ENCODE data around the gene SLC16A8. TPM values are rescaled to one million over a fixed set of nuclear protein-coding genes. Genes with fewer than 3 reads are reported as not detected.
"Not testable (repeated sequence)": the region's sequence is repeated elsewhere in the genome, so short reads cannot be mapped to it uniquely, and the experiment has no call there.

SLC16A8 gene
- total RNA-seq, 1 experiment from 2014 or later: not detected

DNA sequence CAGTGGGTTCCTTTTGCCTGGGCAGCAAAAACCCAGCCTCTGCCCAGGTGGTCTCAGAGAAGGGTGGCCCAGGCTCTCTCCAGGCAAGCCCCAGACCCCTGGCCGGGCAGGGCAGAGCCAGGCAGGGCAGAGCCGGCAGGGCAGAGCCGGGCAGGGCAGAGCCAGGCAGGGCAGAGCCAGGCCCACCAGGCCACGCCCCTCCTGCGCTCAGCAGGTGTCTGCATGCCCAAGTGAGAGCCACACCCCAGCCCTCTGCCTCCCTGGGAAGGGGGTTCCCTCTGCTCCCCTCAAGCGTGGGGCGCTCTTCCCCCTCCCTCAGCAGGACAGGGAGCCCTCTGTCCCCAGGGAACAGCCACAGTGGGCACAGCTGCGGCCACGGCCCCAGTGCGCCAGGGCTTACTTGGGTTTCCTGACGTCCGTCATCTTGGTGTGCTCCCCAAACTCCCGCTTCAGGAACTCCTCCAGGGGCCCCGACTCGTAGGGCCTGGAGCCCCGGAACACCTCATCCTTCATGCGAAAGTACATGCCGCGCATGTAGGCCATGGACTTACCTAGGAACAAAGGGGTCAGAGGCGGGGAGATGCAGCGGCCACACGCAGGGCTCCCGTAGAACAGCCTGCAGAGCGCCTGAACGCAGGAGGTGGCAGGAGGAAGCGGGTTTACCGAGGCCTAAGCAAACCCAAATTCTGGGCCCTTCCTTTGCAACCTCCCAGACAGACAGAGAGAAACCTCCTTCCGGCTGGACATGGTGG, 36.6 kb upstream of the SLC16A8 start:
- no peaks in the 10 kb centered on the region for H3K27me3 ChIP-seq (ENCODE audit: control insufficient read depth, insufficient read depth, low read length)
- no peaks in the 10 kb centered on the region; the same call in 1 of the 2 replicates for H3K36me3 ChIP-seq (replicated peaks; ENCODE audit: control insufficient read depth, insufficient read depth, low read length)
- DNase-seq: peak; percentile 83
- no peak overlapping the region for H3K4me3 ChIP-seq (ENCODE audit: insufficient read depth, low read depth, low read length)

DNA sequence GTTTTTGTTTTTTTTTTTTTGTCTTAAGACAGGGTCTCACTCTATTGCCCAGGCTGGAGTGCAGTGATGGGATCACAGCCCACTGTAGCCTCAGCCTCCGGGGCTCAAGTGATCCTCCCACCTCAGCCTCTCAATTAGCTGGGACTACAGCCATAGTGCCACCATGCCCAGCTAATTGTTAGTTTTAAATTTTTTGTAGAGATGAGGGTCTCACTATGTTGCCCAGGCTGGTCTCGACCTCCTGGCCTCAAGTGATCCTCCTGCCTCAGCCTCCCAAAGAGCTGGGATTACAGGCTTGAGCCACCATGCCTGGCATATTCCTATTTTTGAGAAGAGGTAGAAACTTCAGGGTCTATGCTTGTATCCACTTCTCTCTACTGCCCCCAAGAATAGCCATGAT, 34.8 kb upstream of the SLC16A8 start:
- not testable (repeated sequence) for H3K27me3 ChIP-seq (ENCODE audit: control insufficient read depth, insufficient read depth, low read length); H3K4me3 ChIP-seq (ENCODE audit: insufficient read depth, low read depth, low read length); H3K36me3 ChIP-seq (replicated peaks; ENCODE audit: control insufficient read depth, insufficient read depth, low read length); DNase-seq

DNA sequence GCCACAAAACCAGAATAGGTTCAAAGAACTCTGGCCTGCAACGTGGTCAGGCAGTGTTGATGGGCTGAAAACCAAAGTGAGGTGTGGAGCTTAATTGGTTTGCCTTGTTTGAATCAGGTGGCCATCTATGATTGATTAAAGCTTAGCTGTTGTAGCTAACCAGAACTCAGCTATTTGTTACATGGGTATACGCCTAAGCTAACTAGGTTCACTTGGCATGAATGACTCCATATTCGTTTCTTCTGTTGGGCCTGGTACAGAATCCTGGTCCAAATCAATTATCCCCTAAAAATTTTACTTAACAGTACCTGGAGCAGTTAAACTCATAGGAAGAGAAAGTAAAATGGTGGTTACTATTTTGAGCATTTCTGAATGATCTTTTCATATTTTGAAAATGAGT, 34.2 kb upstream of the SLC16A8 start:
- no peak for DNase-seq
- H3K4me3 ChIP-seq (ENCODE audit: insufficient read depth, low read depth, low read length): no peak overlapping the region
- no peaks in the 10 kb centered on the region for H3K27me3 ChIP-seq (ENCODE audit: control insufficient read depth, insufficient read depth, low read length)

DNA sequence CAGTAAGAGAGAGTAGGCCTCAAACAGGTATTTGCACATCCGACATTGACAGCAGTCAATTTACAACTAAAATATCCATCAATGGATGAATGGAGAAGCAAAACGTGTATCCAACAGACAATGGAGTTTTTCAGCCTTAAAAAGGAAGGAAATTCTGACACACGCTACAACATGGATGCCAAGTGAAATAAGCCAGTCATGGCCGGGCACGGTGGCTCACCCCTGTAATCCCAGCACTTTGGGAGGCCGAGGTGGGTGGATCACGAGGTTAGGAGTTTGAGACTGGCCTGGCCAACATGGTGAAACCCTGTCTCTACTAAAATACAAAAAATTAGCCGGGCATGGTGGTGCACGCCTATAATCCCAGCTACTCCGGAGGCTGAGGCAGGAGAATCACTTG, 33.6 kb upstream of the SLC16A8 start:
- not testable (repeated sequence) for H3K27me3 ChIP-seq (ENCODE audit: control insufficient read depth, insufficient read depth, low read length); H3K36me3 ChIP-seq (replicated peaks; ENCODE audit: control insufficient read depth, insufficient read depth, low read length); H3K4me3 ChIP-seq (ENCODE audit: insufficient read depth, low read depth, low read length); DNase-seq

More for the DNA sequence above, 34.2 kb upstream of the SLC16A8 start:
- H3K36me3 ChIP-seq (replicated peaks; ENCODE audit: control insufficient read depth, insufficient read depth, low read length): no peaks in the 10 kb centered on the region; the same call in 1 of the 2 replicates

DNA sequence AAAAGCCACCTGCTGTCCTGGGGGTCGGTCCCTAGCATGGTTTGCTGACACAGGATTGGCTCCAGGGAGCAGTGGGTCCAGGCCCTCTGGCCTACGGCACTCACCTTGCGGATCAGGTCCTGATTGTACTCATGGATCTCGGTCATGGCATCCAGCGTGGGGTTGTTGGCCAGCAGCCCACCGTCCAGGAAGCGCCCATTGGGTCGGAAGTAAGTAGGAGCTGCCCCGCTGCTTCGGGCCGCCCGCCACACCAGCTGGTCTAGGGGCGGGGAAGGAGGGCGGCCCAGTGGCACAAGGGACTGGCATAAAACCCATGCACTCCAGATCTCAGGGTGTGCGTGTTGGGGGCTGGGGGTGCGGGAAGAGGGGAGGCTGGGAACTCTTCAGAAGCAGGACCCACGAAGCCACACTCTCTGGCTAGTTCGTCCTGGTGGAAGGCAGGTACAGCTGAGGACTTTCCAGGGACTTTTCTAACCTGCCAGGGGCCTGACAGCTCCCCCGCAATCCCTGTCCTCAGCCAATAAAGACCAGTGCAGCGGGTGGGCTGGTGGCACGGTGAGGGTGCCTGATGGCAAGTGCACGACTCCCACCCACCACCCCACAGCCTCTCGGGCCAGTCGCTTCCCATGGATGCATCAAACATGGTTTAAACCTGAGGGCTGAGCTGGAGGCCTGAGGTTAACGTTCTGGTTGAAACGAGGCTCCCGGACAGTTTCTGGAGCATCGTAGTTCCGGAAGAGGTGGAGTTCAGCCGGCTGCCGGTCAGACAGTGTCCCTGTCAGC, 31.6 kb upstream of the SLC16A8 start:
- peak; percentile 50 for DNase-seq
- no peak overlapping the region for H3K4me3 ChIP-seq (ENCODE audit: insufficient read depth, low read depth, low read length)
- no peaks in the 10 kb centered on the region; the same call in 1 of the 2 replicates for H3K36me3 ChIP-seq (replicated peaks; ENCODE audit: control insufficient read depth, insufficient read depth, low read length)
- no peaks in the 10 kb centered on the region for H3K27me3 ChIP-seq (ENCODE audit: control insufficient read depth, insufficient read depth, low read length)

DNA sequence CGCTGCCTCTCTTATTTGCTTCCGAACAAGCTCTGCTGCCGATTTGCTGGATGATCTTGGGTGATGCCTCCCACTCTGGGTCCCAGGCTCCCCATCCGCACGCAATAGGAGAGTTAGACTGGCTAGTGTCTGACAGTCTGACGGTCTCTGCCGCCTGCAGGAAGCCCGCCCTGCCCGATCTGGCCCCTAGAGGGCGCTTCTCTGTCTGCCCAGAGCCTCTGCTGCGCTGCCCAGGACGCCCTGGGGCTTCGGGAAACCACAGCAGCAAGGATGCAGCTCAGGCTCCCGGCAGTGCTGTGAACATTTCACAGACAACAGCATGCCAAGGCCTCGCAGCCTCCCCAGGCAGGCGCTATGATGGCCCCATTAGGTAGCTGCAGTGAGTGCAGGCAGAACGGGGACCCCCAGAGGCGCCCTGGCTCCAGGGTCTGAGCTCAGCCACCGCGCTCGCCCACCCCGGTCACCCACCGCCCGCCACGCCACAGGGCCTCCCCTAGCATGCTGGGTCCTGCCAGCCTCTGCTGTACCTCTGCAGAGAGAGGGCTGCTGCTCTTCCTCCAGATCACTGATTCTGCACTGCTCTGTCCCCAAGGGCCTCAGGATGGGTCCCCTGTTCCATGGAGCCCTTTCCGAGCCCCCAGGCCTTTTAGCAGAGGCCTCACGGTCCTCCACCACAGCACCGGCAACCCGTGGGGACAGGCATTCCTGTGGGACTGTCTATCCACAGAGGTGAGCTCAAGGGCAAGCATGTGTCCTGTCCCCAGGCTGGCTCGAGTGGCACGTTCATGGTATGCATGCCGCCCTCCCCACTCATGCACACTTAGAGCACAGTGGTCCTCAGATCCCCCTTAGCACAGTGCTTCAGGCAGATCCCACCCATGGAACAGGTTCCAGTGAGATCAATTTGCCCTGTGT, 30.8 kb upstream of the SLC16A8 start:
- Histone ChIP-seq H3K36me3 (replicated peaks; ENCODE audit: control insufficient read depth, insufficient read depth, low read length) (no peaks in the 10 kb centered on the region; the same call in 1 of the 2 replicates), H3K27me3 (ENCODE audit: control insufficient read depth, insufficient read depth, low read length) (no peaks in the 10 kb centered on the region), H3K4me3 (ENCODE audit: insufficient read depth, low read depth, low read length) (no peak overlapping the region)
- peak; percentile 97 for DNase-seq

DNA sequence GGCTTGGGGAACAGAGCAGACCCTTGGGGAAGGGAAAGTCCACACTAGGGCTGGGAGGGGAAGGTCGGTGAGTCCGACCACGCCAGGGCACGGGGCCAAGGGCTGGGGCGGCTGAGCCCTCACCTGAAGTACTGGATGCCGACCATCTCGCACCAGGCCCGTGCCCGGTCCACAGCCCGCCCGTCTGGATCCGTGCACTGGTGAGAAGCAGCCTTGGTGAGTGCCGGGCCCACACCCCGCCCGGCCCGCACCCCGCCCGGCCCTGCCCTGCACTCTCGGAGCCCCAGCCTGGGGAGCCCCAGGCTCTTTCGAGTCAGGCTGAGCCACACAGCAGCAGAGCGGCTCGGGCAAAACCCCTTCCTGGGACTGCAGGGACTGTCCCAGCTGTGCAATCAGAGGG, 28.4 kb upstream of the SLC16A8 start:
- Histone ChIP-seq H3K36me3 (replicated peaks; ENCODE audit: control insufficient read depth, insufficient read depth, low read length) (no peaks in the 10 kb centered on the region; the same call in 1 of the 2 replicates), H3K27me3 (ENCODE audit: control insufficient read depth, insufficient read depth, low read length) (no peaks in the 10 kb centered on the region), H3K4me3 (ENCODE audit: insufficient read depth, low read depth, low read length) (no peak overlapping the region)
- DNase-seq: peak; percentile 51

DNA sequence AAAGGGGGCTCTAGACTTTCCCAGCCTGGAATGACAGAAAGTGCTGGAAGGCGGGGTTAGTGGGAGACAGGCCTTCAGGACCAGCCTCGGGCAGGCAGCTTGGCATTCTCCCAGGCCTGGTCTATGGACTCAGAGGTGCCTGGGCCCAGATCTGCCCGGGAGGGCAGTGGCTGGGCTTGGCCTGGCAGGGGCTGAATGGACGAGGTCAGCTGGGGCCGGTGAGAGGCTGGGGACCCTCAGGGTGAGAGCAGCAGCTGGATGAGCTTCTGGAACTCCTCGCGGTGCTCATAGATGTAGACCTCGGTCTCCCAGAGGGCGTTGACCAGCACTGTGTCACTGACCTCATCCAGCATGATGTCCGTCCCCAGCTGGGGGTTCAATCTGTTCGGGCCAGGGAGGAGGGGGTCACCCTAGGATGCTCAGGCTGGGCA, 28.0 kb upstream of the SLC16A8 start:
- H3K36me3 ChIP-seq (replicated peaks; ENCODE audit: control insufficient read depth, insufficient read depth, low read length): no peaks in the 10 kb centered on the region; the same call in 1 of the 2 replicates
- no peaks in the 10 kb centered on the region for H3K27me3 ChIP-seq (ENCODE audit: control insufficient read depth, insufficient read depth, low read length)
- DNase-seq: peak; percentile 43
- no peak overlapping the region for H3K4me3 ChIP-seq (ENCODE audit: insufficient read depth, low read depth, low read length)

DNA sequence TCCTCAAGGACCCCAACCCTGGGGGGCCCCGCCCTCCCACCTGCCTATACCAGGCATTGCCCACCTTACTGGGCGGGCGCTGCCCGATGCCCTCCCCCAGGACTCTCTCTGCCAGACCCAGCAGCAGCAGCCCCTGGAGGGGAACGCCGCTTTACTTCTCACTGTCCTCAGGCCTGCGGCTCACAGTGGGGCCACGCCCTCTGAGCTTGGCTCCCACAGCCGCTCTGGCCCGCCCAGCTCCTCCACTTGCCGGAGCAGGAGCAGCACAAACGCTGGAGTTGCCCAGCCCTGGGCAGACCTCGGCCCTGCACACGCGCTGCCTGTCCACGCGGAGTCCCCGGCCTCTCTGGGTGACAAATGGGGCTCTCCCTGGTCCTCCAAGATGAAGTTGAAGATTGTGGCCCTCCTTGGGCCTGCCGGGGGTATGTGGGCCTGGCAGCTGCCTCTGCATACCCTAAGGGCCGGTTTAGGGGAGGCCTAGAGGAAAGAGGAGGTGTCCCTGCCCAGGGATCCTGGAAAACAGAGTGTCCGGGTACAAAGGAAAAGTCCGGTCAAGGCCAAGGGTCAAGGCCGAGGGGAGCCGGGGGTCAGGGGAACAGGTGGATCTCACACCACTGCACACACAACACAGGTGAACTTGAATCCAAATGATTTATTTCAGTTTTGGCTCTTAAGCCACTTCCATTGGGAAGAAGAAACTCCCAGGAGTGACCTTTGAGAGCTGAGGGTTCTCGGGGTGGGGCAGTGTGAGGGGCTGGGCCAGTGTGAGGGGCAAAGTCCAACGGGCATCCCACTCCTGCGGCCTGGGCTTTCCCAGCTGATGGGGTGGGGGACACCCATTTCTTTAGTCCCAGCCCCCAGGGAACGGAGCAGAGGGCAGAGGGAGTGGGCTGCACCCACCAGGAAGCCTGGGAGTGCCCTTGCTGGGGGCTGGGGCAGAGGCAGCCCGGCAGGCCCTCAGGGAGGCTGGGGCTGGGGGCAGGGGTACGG, 27.2 kb upstream of the SLC16A8 start:
- peak; percentile 87 for DNase-seq
- Histone ChIP-seq H3K4me3 (ENCODE audit: insufficient read depth, low read depth, low read length) (no peak overlapping the region), H3K27me3 (ENCODE audit: control insufficient read depth, insufficient read depth, low read length) (no peaks in the 10 kb centered on the region), H3K36me3 (replicated peaks; ENCODE audit: control insufficient read depth, insufficient read depth, low read length) (no peaks in the 10 kb centered on the region; the same call in 1 of the 2 replicates)

DNA sequence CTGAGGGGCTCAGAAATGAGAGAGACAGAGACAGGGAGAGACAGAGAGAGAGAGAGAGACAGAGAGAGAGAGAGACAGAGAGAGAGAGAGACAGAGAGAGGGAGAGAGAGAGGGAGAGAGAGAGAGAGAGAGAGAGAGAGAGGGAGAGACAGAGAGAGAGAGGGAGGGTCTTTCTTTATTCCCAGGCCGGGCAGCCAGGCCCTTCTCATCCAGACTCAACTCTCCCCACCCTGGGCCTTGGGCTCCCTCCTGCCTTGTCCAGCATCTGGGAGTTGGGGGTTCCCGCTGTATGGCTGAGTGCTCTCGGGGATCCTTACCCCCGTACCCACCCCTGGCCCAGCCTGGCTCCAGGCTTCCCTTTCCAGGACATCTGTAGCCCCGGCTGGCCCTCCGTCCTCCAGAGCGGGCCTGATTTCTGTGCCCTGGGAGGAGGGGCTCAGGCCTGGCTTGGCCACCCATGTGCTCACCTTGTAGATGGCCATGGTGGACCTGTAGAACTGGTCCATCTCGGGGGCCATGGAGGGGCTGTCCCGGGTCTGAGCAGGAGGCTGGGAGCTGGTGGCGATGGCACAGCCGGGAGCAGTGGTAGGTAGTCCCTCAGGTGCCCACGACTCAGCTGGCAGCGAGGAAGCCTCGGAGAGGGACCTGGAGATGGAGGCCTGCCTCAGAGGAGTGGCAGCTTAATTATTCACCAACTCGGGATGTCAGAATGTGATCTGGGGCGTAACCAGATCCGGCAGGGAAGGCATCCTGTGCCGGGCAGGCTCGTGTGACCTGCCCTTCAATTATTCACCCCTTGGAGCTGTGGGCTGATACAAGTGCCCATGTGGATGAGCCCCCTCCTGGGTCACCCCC, 26.3 kb upstream of the SLC16A8 start, which contains the start of gene BAIAP2L2:
Gene BAIAP2L2 (minus strand): TSS at position 677 of the 855 bp plus-strand sequence. CDS start 159 bp downstream, at position 518.
- Histone ChIP-seq H3K4me3 (ENCODE audit: insufficient read depth, low read depth, low read length) (no peak within 1 kb of the TSS), H3K36me3 (replicated peaks; ENCODE audit: control insufficient read depth, insufficient read depth, low read length) (no peaks in the 10 kb centered on the region; the same call in 1 of the 2 replicates), H3K27me3 (ENCODE audit: control insufficient read depth, insufficient read depth, low read length) (no peaks in the 10 kb centered on the region)
- peak; percentile 75 for DNase-seq

DNA sequence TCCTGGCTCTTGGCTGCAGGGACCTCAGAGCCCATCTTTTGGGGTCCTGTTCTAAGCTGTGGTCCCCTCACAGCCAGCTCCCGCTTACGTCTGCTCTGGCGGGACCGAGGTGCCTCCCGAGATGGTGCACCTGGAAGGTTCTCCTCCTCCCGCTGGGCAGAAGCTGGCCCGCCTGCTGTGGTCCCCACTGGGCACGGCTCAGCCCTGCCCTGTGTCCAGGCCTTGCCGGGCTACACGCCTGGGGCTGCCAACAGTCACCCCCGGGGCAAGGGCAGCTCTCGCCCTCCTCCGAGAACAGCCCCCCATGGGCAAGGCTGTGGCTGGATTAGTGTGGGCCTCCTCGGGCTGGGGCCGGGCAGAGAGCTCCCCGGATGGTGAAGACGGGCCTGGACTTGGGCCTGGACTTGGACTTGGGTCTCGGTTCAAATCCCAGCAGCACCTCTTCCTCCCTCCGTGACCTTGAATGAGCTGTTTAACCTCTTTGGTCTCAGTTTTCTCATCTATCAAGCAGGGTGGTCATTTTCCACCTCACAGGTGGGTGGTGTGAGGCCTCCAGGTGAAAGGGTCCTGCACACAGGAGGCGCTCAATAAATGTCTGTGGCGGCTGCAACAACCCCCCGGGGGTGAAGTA, 25.5 kb upstream of the SLC16A8 start:
- Histone ChIP-seq H3K36me3 (replicated peaks; ENCODE audit: control insufficient read depth, insufficient read depth, low read length) (no peaks in the 10 kb centered on the region), H3K4me3 (ENCODE audit: insufficient read depth, low read depth, low read length) (no peak overlapping the region), H3K27me3 (ENCODE audit: control insufficient read depth, insufficient read depth, low read length) (no peaks in the 10 kb centered on the region)
- peak; percentile 62 for DNase-seq

DNA sequence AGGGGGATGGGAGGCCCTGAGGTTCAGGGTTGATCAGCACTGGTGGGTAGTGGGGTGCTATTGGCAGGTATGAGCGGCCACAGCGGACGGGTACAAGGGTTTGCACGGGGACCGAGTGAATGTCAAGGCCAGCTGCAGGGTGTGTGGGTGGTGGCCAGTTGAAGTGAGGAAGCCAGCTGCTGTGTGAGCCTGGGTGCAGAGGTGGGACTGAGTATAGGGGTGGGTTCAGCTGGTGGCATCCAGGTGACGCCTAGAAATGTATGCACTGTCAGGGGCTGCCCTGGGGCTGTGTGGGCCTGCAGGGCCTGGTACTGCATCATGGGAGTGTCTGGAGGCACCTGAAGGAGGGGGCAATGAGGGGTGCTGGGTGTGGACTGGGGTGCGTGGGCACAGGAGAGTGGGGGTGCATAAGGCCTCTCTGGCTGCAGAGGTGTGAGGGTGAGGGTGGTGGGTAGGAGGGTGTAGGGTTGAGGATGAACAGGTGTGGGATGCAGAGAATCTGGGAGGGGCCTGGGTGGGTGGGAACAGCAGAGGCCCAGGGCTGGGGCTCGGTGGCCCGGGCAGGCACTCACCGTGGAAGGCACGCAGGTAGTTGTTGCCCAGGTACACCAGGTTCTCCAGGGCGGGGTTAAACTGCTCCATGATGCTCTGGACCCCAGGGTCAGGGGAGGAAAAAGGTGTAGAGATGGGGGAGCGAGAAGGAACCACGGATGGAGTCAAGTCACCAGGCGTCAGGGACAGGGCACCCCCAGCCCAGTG, 24.8 kb upstream of the SLC16A8 start:
- no peaks in the 10 kb centered on the region for H3K27me3 ChIP-seq (ENCODE audit: control insufficient read depth, insufficient read depth, low read length)
- peak; percentile 48 for DNase-seq
- no peak overlapping the region for H3K4me3 ChIP-seq (ENCODE audit: insufficient read depth, low read depth, low read length)
- H3K36me3 ChIP-seq (replicated peaks; ENCODE audit: control insufficient read depth, insufficient read depth, low read length): no peaks in the 10 kb centered on the region

Measured in H7 (cell line).